ENCODE results near the gene ASAP3. TPM values are rescaled to one million over a fixed set of nuclear protein-coding genes. Genes with fewer than 3 reads are reported as not detected.

Gene ASAP3
- total and polyA plus RNA-seq, 2 of the 4 experiments (the other 2 are of a cell fraction) = 18.6 to 18.8 TPM

GRCh38 chr1:23531562-23532094 lies 47.6 kb upstream of the ASAP3 start:
- peak overlapping the region; percentile 1 for H4K5ac ChIP-seq (ENCODE audit: low read depth, low read length)
- H2AFZ ChIP-seq (replicated peaks; ENCODE audit: low read length, poor library complexity) = peak overlapping the region; percentile 94
- peaks cover 0 to 7% of the 10 kb centered on the region in 2 experiments; a peak in 1 of 4 replicates for H3K79me1 ChIP-seq (ENCODE audit: low read depth in 1 of 2, low read length in 2 of 2)
- H3K27me3 ChIP-seq (ENCODE audit: control insufficient read depth, insufficient read depth, low read length) = no peaks in the 10 kb centered on the region
- BruUV-seq (replicated peaks) = no TSS peak
- DNase-seq = no peak
- no peaks in the 10 kb centered on the region for H4K20me1 ChIP-seq (ENCODE audit: insufficient read depth, low read length)
- H3K4ac ChIP-seq (ENCODE audit: low read depth, low read length) = 0 out of 2 replicates have a peak overlapping the region, but pooled peaks have one; percentile 50
- H3K18ac ChIP-seq (ENCODE audit: low read depth, low read length) = no peak overlapping the region
- no peak overlapping the region for H2BK5ac ChIP-seq (ENCODE audit: low read depth, low read length, poor library complexity, severe bottlenecking)
- peak overlapping the region; percentile 5 for H3K4me3 ChIP-seq (ENCODE audit: insufficient read depth, low read depth, low read length)
- H2BK120ac ChIP-seq (ENCODE audit: low read depth, low read length) = peak overlapping the region; percentile 47; the same call in 1 of the 2 replicates
- H3K56ac ChIP-seq (ENCODE audit: extremely low read depth, insufficient read depth, low read length) = no peak overlapping the region
- TF ChIP-seq MXI1 (IDR thresholded peaks at IDR 0.05; ENCODE audit: borderline replicate concordance, low read depth, low read length) = no peak
- no peak for TF ChIP-seq CTCF (conservative IDR thresholded peaks at IDR 0.05; ENCODE audit: low read depth, low read length)
- TF ChIP-seq RCOR1 (IDR thresholded peaks at IDR 0.05; ENCODE audit: insufficient replicate concordance, low read length) = no peak
- TF ChIP-seq MAFK (IDR thresholded peaks at IDR 0.05; ENCODE audit: low read depth, low read length) = no peak
- no peak for TF ChIP-seq BHLHE40 (IDR thresholded peaks at IDR 0.05; ENCODE audit: low read depth, low read length)
- no peak for TF ChIP-seq RAD21 (IDR thresholded peaks at IDR 0.05; ENCODE audit: low read length)
- no peak for TF ChIP-seq POLR2A (IDR thresholded peaks at IDR 0.05; ENCODE audit: low read depth, low read length)
- WGBS, 2 experiments (ENCODE audit: extremely low coverage in 2 of 2, insufficient read length in 1 of 2) = no CpG with 5 or more reads among the region's 5 CpGs
- ChIA-PET POLR2A (ENCODE audit: unreplicated experiment) (interaction anchor here (0.6 kb wide), 2 partner anchors 60 to 187 kb away, joined by 3 to 4 read pairs; no protein-coding TSS in a partner anchor), CTCF (interaction anchor here (0.6 to 1.6 kb wide), 3 partner anchors 33 to 106 kb away, joined by 4 to 6 read pairs (median 5); no protein-coding TSS in a partner anchor)
- ATAC-seq (ENCODE audit: low read depth) = no peak; the same call in 1 of the 2 replicates
- H3K4me1 ChIP-seq (ENCODE audit: control insufficient read depth, insufficient read depth, low read length) = peaks cover 9% of the 10 kb centered on the region; the same call in 1 of the 2 replicates
- peak overlapping the region; percentile 38 to 81 for H4K8ac ChIP-seq (ENCODE audit: low read depth in 2 of 2, low read length in 2 of 2)
- H3K9me1 ChIP-seq (ENCODE audit: insufficient read depth, low read length) = 0 out of 2 replicates have a peak, but pooled peaks cover 2% of the 10 kb centered on the region
- H4K91ac ChIP-seq (ENCODE audit: insufficient read depth, low read depth, low read length) = peak overlapping the region; percentile 31; the same call in 1 of the 2 replicates
- H2BK20ac ChIP-seq (ENCODE audit: low read depth, low read length) = no peak overlapping the region
- H3K27ac ChIP-seq (ENCODE audit: insufficient read depth, low read length) = no peak overlapping the region
- no peak overlapping the region for H2BK15ac ChIP-seq (ENCODE audit: low read depth, low read length)
- H2AK9ac ChIP-seq (replicated peaks; ENCODE audit: low read depth, low read length, poor library complexity) = no peak overlapping the region
- peak overlapping the region; percentile 71 for H3K4me2 ChIP-seq (ENCODE audit: low read depth, low read length)
- intact Hi-C loops (cut with micrococcal nuclease) = loop anchor here (5.0 to 10.0 kb wide), 2 partner anchors 189 to 347 kb away; partner anchors contain the start of gene HNRNPR
- in situ Hi-C loops (cut with MboI; ENCODE audit: low sequenced_read_pairs) = loop anchor here (10.0 kb wide), 1 partner anchor 557 kb away; the partner anchor contains the start of gene LACTBL1
- H3K9me3 ChIP-seq (ENCODE audit: control insufficient read depth, insufficient read depth, low read length) = no peaks in the 10 kb centered on the region
- no peak overlapping the region for H2AK5ac ChIP-seq (ENCODE audit: low read depth, low read length)
- H3K9ac ChIP-seq (ENCODE audit: low read depth, low read length) = peak overlapping the region; percentile 8; the same call in 1 of the 2 replicates
- H3K36me3 ChIP-seq (ENCODE audit: control insufficient read depth, insufficient read depth, low read length) = no peaks in the 10 kb centered on the region
- dilution Hi-C loops (cut with HindIII; ENCODE audit: low sequenced_read_pairs, unreplicated experiment) = no loop called here
- H3K23ac ChIP-seq (ENCODE audit: low read depth, low read length) = peak overlapping the region; percentile 51; the same call in 1 of the 2 replicates
- peak overlapping the region; percentile 17 for H3K14ac ChIP-seq (replicated peaks; ENCODE audit: low read depth, low read length)
